ENCODE results near the gene SETMAR. TPM values are rescaled to one million over a fixed set of nuclear protein-coding genes. Genes with fewer than 3 reads are reported as not detected.

The SETMAR gene
- total RNA-seq, 1 experiment from 2014 or later = 9.4 TPM

DNA sequence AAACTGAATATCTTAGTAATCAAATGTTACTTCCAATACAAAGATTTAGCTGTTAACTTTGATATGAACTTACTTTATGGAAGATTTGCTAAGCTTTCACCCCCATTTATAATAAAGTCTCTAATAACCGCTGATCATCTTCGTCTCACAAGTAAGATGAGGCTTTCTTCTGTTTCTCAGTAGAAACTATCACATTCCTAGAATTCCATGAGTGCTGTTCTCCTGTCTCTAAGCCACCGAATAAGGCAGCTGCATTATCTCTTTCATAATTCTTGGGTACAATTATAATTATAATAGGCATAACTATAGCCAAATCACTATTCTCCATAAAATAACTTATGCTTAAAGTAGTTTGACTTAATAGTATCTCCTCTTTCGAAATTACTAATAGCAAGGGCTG is 18.3 kb upstream of the SETMAR start:
- Histone ChIP-seq H3K27me3 (ENCODE audit: insufficient read depth, low read length) (peaks cover 51% of the 10 kb centered on the region), H3K27ac (ENCODE audit: low read depth, low read length) (no peak overlapping the region), H3K9ac (ENCODE audit: low read length) (no peak overlapping the region), H3K4me3 (replicated peaks in 1 of 2; ENCODE audit: low read depth in 1 of 2, low read length in 2 of 2) (no peak overlapping the region), H3K4me1 (ENCODE audit: control insufficient read depth in 1 of 2, insufficient read depth in 2 of 2, low read length in 2 of 2) (no peaks in the 10 kb centered on the region), H4K20me1 (ENCODE audit: insufficient read depth) (0 out of 2 replicates have a peak, but pooled peaks cover 3% of the 10 kb centered on the region), H3K9me2 (ENCODE audit: insufficient read depth) (no peaks in the 10 kb centered on the region), H3K36me3 (ENCODE audit: control insufficient read depth in 1 of 2, insufficient read depth in 2 of 2, low read length in 2 of 2) (no peaks in the 10 kb centered on the region), H3K79me2 (ENCODE audit: insufficient read depth, low read length) (no peaks in the 10 kb centered on the region), H2AFZ (ENCODE audit: low read depth, low read length, poor library complexity, severe bottlenecking) (no peak overlapping the region), H3K9me3 (ENCODE audit: control insufficient read depth in 1 of 2, insufficient read depth in 1 of 2, low read depth in 1 of 2, low read length in 2 of 2) (no peaks in the 10 kb centered on the region), H3K4me2 (ENCODE audit: low read length) (no peak overlapping the region)
- intact Hi-C loops (cut with micrococcal nuclease) = no loop called here
- ATAC-seq (no peak), DNase-seq (ENCODE audit: low read depth, low spot score) (no peak)
- TF ChIP-seq SIN3A (IDR thresholded peaks at IDR 0.05; ENCODE audit: low read depth) = no peak
- no peak for TF ChIP-seq EZH2phosphoT487 (IDR thresholded peaks at IDR 0.05; ENCODE audit: borderline replicate concordance)
- no peak for TF ChIP-seq JUND (IDR thresholded peaks at IDR 0.05)
- TF ChIP-seq EGR1 (IDR thresholded peaks at IDR 0.05; ENCODE audit: low read depth) = no peak
- no peak for TF ChIP-seq ZFX (IDR thresholded peaks at IDR 0.05)
- no TSS peak for BruUV-seq (replicated peaks)
- ChIA-PET RAD21 (ENCODE audit: low non-redundant PET in 1 of 2, low total read pairs in 2 of 2, uncharacterized antibody in 2 of 2, unreplicated experiment in 2 of 2) (no interaction called here), POLR2A (interaction anchor here (0.7 kb wide), 1 partner anchor 753 kb away, joined by 3 read pairs; no protein-coding TSS in a partner anchor), CTCF (interaction anchor here (6.7 kb wide), 1 partner anchor 1084 kb away, joined by 31 read pairs; no protein-coding TSS in a partner anchor)

GRCh38 chr3:4289044-4289443 is 14.1 kb upstream of the SETMAR start:
- H3K9me2 ChIP-seq (ENCODE audit: insufficient read depth) = no peaks in the 10 kb centered on the region
- H3K4me2 ChIP-seq (ENCODE audit: low read length) = no peak overlapping the region
- no peak overlapping the region for H2AFZ ChIP-seq (ENCODE audit: low read depth, low read length, poor library complexity, severe bottlenecking)
- DNase-seq (ENCODE audit: low read depth, low spot score) = no peak
- H3K27me3 ChIP-seq (ENCODE audit: insufficient read depth, low read length) = peaks cover 44% of the 10 kb centered on the region
- H4K20me1 ChIP-seq (ENCODE audit: insufficient read depth) = 0 out of 2 replicates have a peak, but pooled peaks cover 3% of the 10 kb centered on the region
- ChIA-PET POLR2A (no interaction called here), RAD21 (ENCODE audit: low non-redundant PET in 1 of 2, low total read pairs in 2 of 2, uncharacterized antibody in 2 of 2, unreplicated experiment in 2 of 2) (interaction anchor here in 1 of 2 experiments (1.0 kb wide), 1 partner anchor 1089 kb away, joined by 3 read pairs; no protein-coding TSS in a partner anchor), CTCF (interaction anchor here (6.7 kb wide), 1 partner anchor 1089 kb away, joined by 31 read pairs; no protein-coding TSS in a partner anchor)
- BruUV-seq (replicated peaks) = no TSS peak
- H3K4me1 ChIP-seq (ENCODE audit: control insufficient read depth in 1 of 2, insufficient read depth in 2 of 2, low read length in 2 of 2) = no peaks in the 10 kb centered on the region
- intact Hi-C loops (cut with micrococcal nuclease) = no loop called here
- no peak for ATAC-seq
- no peaks in the 10 kb centered on the region for H3K79me2 ChIP-seq (ENCODE audit: insufficient read depth, low read length)
- no peaks in the 10 kb centered on the region for H3K36me3 ChIP-seq (ENCODE audit: control insufficient read depth in 1 of 2, insufficient read depth in 2 of 2, low read length in 2 of 2)
- no peak overlapping the region for H3K4me3 ChIP-seq (replicated peaks in 1 of 2; ENCODE audit: low read depth in 1 of 2, low read length in 2 of 2)
- no peak overlapping the region for H3K27ac ChIP-seq (ENCODE audit: low read depth, low read length)
- H3K9me3 ChIP-seq (ENCODE audit: control insufficient read depth in 1 of 2, insufficient read depth in 1 of 2, low read depth in 1 of 2, low read length in 2 of 2) = no peaks in the 10 kb centered on the region
- no peak overlapping the region for H3K9ac ChIP-seq (ENCODE audit: low read length)
- no peak for TF ChIP-seq SRF (IDR thresholded peaks at IDR 0.05; ENCODE audit: low read depth)
- no peak for TF ChIP-seq SIN3A (IDR thresholded peaks at IDR 0.05; ENCODE audit: low read depth)
- no peak for TF ChIP-seq TCF7L2 (IDR thresholded peaks at IDR 0.05; ENCODE audit: borderline replicate concordance, extremely low read depth, insufficient read depth, insufficient read length)
- TF ChIP-seq CBX3 (IDR thresholded peaks at IDR 0.05; ENCODE audit: low read depth) = no peak
- TF ChIP-seq EGR1 (IDR thresholded peaks at IDR 0.05; ENCODE audit: low read depth) = no peak
- TF ChIP-seq, protein P1, sequence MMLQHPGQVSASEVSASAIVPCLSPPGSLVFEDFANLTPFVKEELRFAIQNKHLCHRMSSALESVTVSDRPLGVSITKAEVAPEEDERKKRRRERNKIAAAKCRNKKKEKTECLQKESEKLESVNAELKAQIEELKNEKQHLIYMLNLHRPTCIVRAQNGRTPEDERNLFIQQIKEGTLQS (IDR thresholded peaks at IDR 0.05) = no peak
- TF ChIP-seq POLR2A (IDR thresholded peaks at IDR 0.05; ENCODE audit: borderline replicate concordance, extremely low read depth, insufficient read depth, insufficient read length) = no peak
- no peak for TF ChIP-seq REST (IDR thresholded peaks at IDR 0.05; ENCODE audit: low read depth)
- TF ChIP-seq EZH2 (IDR thresholded peaks at IDR 0.05) = no peak
- TF ChIP-seq ELF1 (IDR thresholded peaks at IDR 0.05; ENCODE audit: borderline replicate concordance, low read depth) = no peak
- TF ChIP-seq ZFX (IDR thresholded peaks at IDR 0.05) = no peak
- TF ChIP-seq ZBTB33 (IDR thresholded peaks at IDR 0.05; ENCODE audit: extremely low read depth, insufficient replicate concordance, low read length) = no peak
- TF ChIP-seq MAX (IDR thresholded peaks at IDR 0.05) = no peak
- TF ChIP-seq FOSL1 (IDR thresholded peaks at IDR 0.05; ENCODE audit: low read depth) = no peak
- no peak for TF ChIP-seq EZH2phosphoT487 (IDR thresholded peaks at IDR 0.05; ENCODE audit: borderline replicate concordance)
- no peak for TF ChIP-seq JUND (IDR thresholded peaks at IDR 0.05)
